GM13976 (cell line): ENCODE data around the gene MSTN.
A peak's percentile ranks its signal among the peaks of the same experiment; 100 is the strongest.

Experiments used
- DNase-seq: peaks from one replicate; pipeline ENCODE4 v3.0.0; 2012; ENCODE audit warnings: low spot score
- CTCF ChIP-seq: IDR thresholded peaks from 2 replicates; pipeline ENCODE4 v1.5.1; 2012; ENCODE audit warnings: borderline replicate concordance, mild to moderate bottlenecking; ENCODE audit not compliant: insufficient read depth; ENCODE audit errors: extremely low read depth, missing control alignments, control extremely low read depth
- in situ Hi-C: fragments of 300-500 bp; cut with MboI; formaldehyde crosslinking; loops from one replicate; pipeline ENCODE4 v1.12.0; 2022; ENCODE audit warnings: low sequenced_read_pairs, mixed read lengths, inconsistent platforms; ENCODE audit not compliant: unreplicated experiment

MSTN gene

GRCh38 chr2:190075623-190076022 is 13.1 kb upstream of the MSTN start:
- in situ Hi-C loops = loop anchor here (25.0 kb wide), 2 partner anchors 212 to 737 kb away; no protein-coding TSS in a partner anchor
- DNase-seq = no peak
- no peak for TF ChIP-seq CTCF

GRCh38 chr2:190069936-190070696 is 7.6 kb upstream of the MSTN start:
- peak; percentile 21 for DNase-seq
- in situ Hi-C loops = loop anchor here (10.0 to 25.0 kb wide), 2 partner anchors 275 to 408 kb away; partner anchors contain the start of genes ANKAR and ASNSD1
- TF ChIP-seq CTCF = peak; percentile 44

- no peak for TF ChIP-seq CTCF
- no peak for DNase-seq
- in situ Hi-C loops = loop anchor here (10.0 to 25.0 kb wide), 2 partner anchors 274 to 406 kb away; partner anchors contain the start of genes ANKAR and ASNSD1
Observed at GRCh38 chr2:190068764-190069163, 6.2 kb upstream of the MSTN start.

GRCh38 chr2:190065839-190066238 is 3.3 kb upstream of the MSTN start:
- in situ Hi-C loops = loop anchor here (10.0 to 25.0 kb wide), 2 partner anchors 271 to 404 kb away; partner anchors contain the start of genes ANKAR and ASNSD1
- TF ChIP-seq CTCF = no peak
- DNase-seq = no peak

- no peak for TF ChIP-seq CTCF
- DNase-seq = no peak
- in situ Hi-C loops = loop anchor here (10.0 to 25.0 kb wide), 2 partner anchors 269 to 401 kb away; partner anchors contain the start of genes ANKAR and ASNSD1
Observed at GRCh38 chr2:190063624-190064023, 1.1 kb upstream of the MSTN start.

GRCh38 chr2:190062053-190062452 is 476 bp downstream of the MSTN start:
- no peak for DNase-seq
- TF ChIP-seq CTCF = no peak
- in situ Hi-C loops = loop anchor here (10.0 to 25.0 kb wide), 2 partner anchors 267 to 400 kb away; partner anchors contain the start of genes ANKAR and ASNSD1
